SU-DHL-6 (cell line): ENCODE data around the gene GNAS.
"Not testable (repeated sequence)": the region's sequence is repeated elsewhere in the genome, so short reads cannot be mapped to it uniquely, and the experiment has no call there.

ENCODE experiments used
- H2AFZ ChIP-seq: fragments of 200-600 bp; sonication (generic); 2 replicates; pipeline ENCODE4 v1.6.1; 2014; ENCODE audit warnings: low read depth, mild to moderate bottlenecking, moderate library complexity, mixed read lengths, antibody characterized with exemption, low read length; ENCODE audit not compliant: severe bottlenecking
- H3F3A ChIP-seq: fragments of 200-600 bp; shearing (Covaris generic); 2 replicates; pipeline ENCODE4 v1.6.0; 2016; ENCODE audit warnings: antibody characterized with exemption, mild to moderate bottlenecking; ENCODE audit not compliant: insufficient read depth
- H3K27ac ChIP-seq: fragments of 200-600 bp; sonication (generic); 2 replicates; pipeline ENCODE4 v1.5.1; 2016; ENCODE audit warnings: low read depth, mild to moderate bottlenecking, low read length, moderate library complexity, mixed read lengths
- H3K27me3 ChIP-seq: fragments of 200-600 bp; sonication (generic), shearing (Covaris generic); 2 replicates; pipeline ENCODE4 v1.6.0; 2014; ENCODE audit warnings: mild to moderate bottlenecking, low read length
- H3K36me3 ChIP-seq: fragments of 200-600 bp; sonication (generic); 2 replicates; pipeline ENCODE4 v1.6.1; 2014; ENCODE audit warnings: mild to moderate bottlenecking, low read length, mixed read lengths
- H3K4me2 ChIP-seq: fragments of 300-600, 200-600 bp; shearing (Covaris generic), sonication (generic); 2 replicates; pipeline ENCODE4 v1.6.0; 2014; ENCODE audit warnings: low read length, low read depth, mild to moderate bottlenecking; ENCODE audit not compliant: poor library complexity, severe bottlenecking
- H3K4me3 ChIP-seq: fragments of 200-600 bp; sonication (generic); 2 replicates; pipeline ENCODE4 v1.5.1; 2014; ENCODE audit warnings: antibody characterized with exemption, low read length, mild to moderate bottlenecking, mixed read lengths; ENCODE audit not compliant: insufficient read depth, poor library complexity, severe bottlenecking
- H3K79me2 ChIP-seq: fragments of 200-600 bp; sonication (generic); 2 replicates; pipeline ENCODE4 v1.6.1; 2014; ENCODE audit warnings: mild to moderate bottlenecking, low read length, moderate library complexity; ENCODE audit not compliant: insufficient read depth
- H3K9ac ChIP-seq: fragments of 200-600 bp; sonication (generic); 2 replicates; pipeline ENCODE4 v1.7.0; 2014; ENCODE audit warnings: mild to moderate bottlenecking, low read length
- H3K9me2 ChIP-seq: fragments of 200-600 bp; sonication (generic); replicated peaks from 2 replicates; pipeline ENCODE4 v1.6.1; 2014; ENCODE audit warnings: low read length; ENCODE audit not compliant: insufficient read depth
- H3K9me3 ChIP-seq: fragments of 200-600 bp; sonication (generic); 2 replicates; pipeline ENCODE4 v1.6.1; 2014; ENCODE audit warnings: low read length, mixed read lengths; ENCODE audit not compliant: insufficient read depth
- H4K20me1 ChIP-seq: fragments of 200-600 bp; sonication (generic); 2 replicates; pipeline ENCODE4 v1.6.1; 2014; ENCODE audit warnings: low read depth, mild to moderate bottlenecking, antibody characterized with exemption, low read length, moderate library complexity, mixed read lengths
- CTCF ChIP-seq: fragments of 200-600 bp; sonication (generic); IDR thresholded peaks from one replicate; pipeline ENCODE4 v1.5.1; 2017; ENCODE audit warnings: antibody characterized with exemption, mild to moderate bottlenecking, low read length, moderate library complexity; ENCODE audit not compliant: insufficient read depth, poor library complexity, severe bottlenecking
- EZH2phosphoT487 ChIP-seq: fragments of 200-600 bp; sonication (generic), shearing (Covaris generic); conservative IDR thresholded peaks from 2 replicates; pipeline ENCODE4 v1.6.1; 2018; ENCODE audit warnings: mild to moderate bottlenecking, antibody characterized with exemption, low read length, moderate library complexity, mixed read lengths

The GNAS gene

GRCh38 chr20:58819921-58820320 lies 32.6 kb upstream of the GNAS start:
- Histone ChIP-seq H3K36me3 (no peaks in the 10 kb centered on the region), H2AFZ (no peak overlapping the region)
- no peak for TF ChIP-seq EZH2phosphoT487
- TF ChIP-seq CTCF: no peak

GRCh38 chr20:58820515-58820914 lies 32.0 kb upstream of the GNAS start:
- not testable (repeated sequence) for H3K9me2 ChIP-seq, H3K4me2 ChIP-seq, H3K27me3 ChIP-seq, H3K79me2 ChIP-seq, H3K9ac ChIP-seq, H3K9me3 ChIP-seq, H3K27ac ChIP-seq, H3K36me3 ChIP-seq, H2AFZ ChIP-seq, H3K4me3 ChIP-seq, H3F3A ChIP-seq, H4K20me1 ChIP-seq

More at GRCh38 chr20:58819921-58820320, 32.6 kb upstream of the GNAS start:
- Histone ChIP-seq H3K27ac (no peak overlapping the region), H3K79me2 (no peaks in the 10 kb centered on the region), H3K4me3 (no peak overlapping the region), H3K27me3 (no peaks in the 10 kb centered on the region), H3K9ac (no peak overlapping the region), H3K9me2 (no peaks in the 10 kb centered on the region), H3F3A (no peaks in the 10 kb centered on the region), H3K4me2 (no peak overlapping the region), H4K20me1 (no peaks in the 10 kb centered on the region), H3K9me3 (no peaks in the 10 kb centered on the region)

- H4K20me1 ChIP-seq: no peaks in the 10 kb centered on the region
Observed at GRCh38 chr20:58822149-58822548, 30.4 kb upstream of the GNAS start.

More at GRCh38 chr20:58822149-58822548, 30.4 kb upstream of the GNAS start:
- Histone ChIP-seq H3K27ac (no peak overlapping the region), H3F3A (no peaks in the 10 kb centered on the region), H3K9me3 (no peaks in the 10 kb centered on the region), H3K36me3 (no peaks in the 10 kb centered on the region), H3K9me2 (no peaks in the 10 kb centered on the region), H2AFZ (no peak overlapping the region), H3K27me3 (no peaks in the 10 kb centered on the region), H3K4me3 (no peak overlapping the region), H3K4me2 (no peak overlapping the region), H3K79me2 (no peaks in the 10 kb centered on the region), H3K9ac (no peak overlapping the region)
- TF ChIP-seq CTCF (peak; percentile 15), EZH2phosphoT487 (no peak)
